Stimulated activated CD8-positive, alpha-beta memory T cell treated with anti-CD3 and anti-CD28 coated beads, Interleukin-15, amount 100 ng/mL, for 1 hour (primary cell): ENCODE measurements around the gene CRYBB2.
"Not testable (repeated sequence)": the region's sequence is repeated elsewhere in the genome, so short reads cannot be mapped to it uniquely, and the experiment has no call there.

Experiments
- DNase-seq: peaks from one replicate; pipeline ENCODE4 v3.0.0-alpha.2; 2020; ENCODE audit warnings: low read depth

CRYBB2 gene, protein sequence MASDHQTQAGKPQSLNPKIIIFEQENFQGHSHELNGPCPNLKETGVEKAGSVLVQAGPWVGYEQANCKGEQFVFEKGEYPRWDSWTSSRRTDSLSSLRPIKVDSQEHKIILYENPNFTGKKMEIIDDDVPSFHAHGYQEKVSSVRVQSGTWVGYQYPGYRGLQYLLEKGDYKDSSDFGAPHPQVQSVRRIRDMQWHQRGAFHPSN

DNA sequence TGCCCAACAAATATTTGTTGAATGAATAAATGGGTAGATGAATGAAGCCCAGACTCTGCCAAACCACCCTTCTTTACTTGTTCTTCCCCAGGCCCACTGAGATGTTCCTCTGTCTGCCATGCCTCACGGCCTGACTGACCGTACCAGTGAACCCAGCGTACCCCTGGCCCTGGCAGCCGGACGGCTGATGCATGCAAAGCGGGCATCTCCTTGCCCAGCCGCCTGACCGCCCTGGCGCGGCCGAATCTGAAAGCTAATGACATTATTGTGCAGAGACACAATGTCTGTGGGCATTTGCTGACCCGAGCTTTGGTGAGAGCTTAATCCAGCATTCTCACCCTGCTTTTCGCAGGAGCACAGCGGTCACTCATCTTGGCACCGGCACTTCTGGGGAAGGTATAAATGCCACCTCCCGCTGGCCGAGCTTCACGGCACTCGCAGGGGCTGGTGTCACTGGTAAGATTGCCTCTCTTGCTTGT lies at the start of gene CRYBB2:
Gene CRYBB2, plus strand, starts transcription at position 429 of the 479 bp plus-strand sequence. CDS start 1,791 bp downstream, outside the sequence.
- no peak for DNase-seq

GRCh38 chr22:25170426-25170980 lies 48.9 kb upstream of the CRYBB2 start:
- DNase-seq, result no peak

GRCh38 chr22:25172153-25172552 lies 47.3 kb upstream of the CRYBB2 start:
- DNase-seq, result no peak

- no peak for DNase-seq
Measured at GRCh38 chr22:25174156-25174887, 45.1 kb upstream of the CRYBB2 start.

GRCh38 chr22:25174888-25175411 lies 44.5 kb upstream of the CRYBB2 start:
- no peak for DNase-seq

DNA sequence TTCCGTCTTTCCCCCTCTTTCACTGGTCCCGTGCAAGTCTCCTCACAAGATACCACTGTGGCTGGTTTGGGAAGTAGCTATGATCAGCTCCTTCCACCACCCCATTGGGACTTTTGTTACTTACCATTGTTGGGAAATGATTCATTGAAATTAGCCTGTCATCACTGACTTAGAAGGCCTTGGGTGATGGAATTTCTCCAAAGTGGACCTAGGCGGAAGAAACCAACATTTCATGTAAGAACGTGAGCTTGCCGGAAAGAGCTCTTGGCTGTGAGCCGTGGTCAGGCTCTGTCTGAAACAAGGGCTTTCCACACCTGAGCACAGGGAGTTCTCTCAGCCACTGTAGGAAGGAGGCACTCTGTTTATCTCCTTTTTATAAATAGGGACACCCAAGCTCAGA lies 43.3 kb upstream of the CRYBB2 start:
- DNase-seq, result no peak

GRCh38 chr22:25176799-25177198 lies 42.6 kb upstream of the CRYBB2 start:
- DNase-seq, result no peak

- no peak for DNase-seq
Measured at GRCh38 chr22:25177226-25177625, 42.2 kb upstream of the CRYBB2 start.

- DNase-seq, result no peak
Measured at GRCh38 chr22:25177895-25178294, 41.5 kb upstream of the CRYBB2 start.

- not testable (repeated sequence) for DNase-seq
Measured at GRCh38 chr22:25178348-25178747, 41.1 kb upstream of the CRYBB2 start.

DNA sequence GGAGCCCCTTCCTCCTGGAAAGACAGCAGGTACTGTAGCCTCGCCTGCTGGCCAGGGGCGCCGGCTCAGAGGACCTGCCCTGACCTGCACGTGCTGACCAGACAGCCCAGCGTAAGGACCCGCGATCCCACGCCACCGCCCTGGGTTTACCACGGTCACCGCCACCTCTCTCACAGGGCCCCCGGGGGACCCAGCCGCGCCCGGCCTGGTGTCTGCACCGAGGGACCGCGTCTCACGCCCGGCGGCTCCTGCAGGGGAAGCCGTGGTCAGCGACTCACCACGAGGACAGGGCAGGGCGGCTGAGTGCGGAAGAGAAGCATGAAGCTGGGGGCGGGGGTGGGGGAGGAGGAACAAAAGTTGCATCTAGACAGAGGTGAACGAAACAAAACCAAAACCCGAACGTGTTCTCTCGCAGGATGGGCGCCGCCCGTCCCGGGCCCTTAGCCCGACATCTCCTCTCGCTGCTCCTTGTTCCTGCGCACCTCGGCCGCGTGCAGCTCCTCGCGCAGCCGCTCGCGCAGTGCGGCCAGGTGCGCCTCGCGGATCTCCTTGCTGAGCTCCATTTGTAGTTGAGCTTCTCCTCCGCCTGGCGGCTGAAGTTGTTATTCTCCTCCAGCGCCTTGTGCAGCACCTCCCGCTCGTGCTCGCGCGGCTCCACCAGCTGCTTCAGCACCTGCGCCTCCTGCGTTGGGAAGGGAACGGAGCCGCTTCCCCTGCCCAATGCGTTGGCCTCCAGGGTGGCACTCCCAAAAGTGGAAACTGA lies 40.4 kb upstream of the CRYBB2 start:
- DNase-seq, result not testable (repeated sequence)

- no peak for DNase-seq
Measured at GRCh38 chr22:25182131-25183110, 37.0 kb upstream of the CRYBB2 start.

GRCh38 chr22:25183949-25184619 lies 35.4 kb upstream of the CRYBB2 start:
- DNase-seq, result no peak

DNA sequence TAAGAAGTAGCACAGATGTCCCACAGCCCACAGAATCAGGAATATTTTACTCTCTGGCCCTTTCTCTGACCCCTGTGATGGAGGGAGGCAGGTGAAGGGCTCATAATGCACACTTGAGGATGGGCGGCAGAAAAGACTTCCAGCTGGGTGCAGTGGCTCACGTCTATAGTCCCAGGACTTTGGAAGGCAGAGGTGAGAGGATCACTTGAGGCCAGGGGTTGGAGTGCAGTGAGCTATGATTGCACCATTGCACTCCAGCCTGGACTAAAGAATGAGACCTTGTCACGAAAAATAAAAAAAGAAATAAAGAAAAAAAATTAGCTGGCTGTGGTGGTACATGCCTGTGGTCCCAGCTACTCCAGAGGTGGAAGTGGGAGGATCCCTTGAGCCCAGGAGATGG lies 33.3 kb upstream of the CRYBB2 start:
- no peak for DNase-seq

DNA sequence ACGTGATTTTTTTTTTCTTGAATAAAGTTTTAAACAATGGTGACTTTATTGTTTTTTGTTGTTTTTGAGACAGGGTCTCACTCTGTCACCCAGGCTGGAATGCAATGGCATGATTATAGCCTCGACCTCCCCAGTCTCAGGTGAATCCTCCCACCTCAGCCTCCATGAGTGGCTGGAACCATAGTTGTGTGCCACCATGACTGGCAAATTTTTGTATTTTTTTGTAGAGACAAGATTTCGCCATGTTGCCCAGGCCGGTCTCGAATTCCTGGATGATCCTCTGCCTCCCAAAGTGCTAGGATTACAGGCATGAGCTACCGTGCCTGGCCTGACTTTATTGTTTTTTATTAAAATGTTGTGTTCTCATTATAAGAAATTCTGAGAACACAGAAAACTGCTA lies 32.0 kb upstream of the CRYBB2 start:
- no peak for DNase-seq

DNA sequence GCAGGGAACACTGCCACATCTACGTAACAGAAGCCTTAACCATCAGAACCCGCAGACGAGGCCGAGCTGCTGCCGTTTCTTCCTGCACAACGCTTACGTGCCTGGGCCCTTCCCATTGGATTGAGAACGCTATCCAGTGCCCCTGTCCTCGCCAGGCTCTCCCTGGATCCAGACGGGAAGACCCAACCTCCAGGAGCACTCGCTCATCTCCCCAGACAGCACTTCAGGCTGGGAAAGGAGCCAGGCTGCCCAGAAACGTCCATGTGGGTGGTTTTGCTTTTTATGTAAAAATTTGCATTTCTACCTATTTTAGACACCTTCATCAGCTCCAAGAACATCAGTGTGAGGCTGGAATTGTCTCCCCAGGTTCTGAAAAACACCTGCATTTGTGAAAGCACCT lies 27.0 kb upstream of the CRYBB2 start:
- DNase-seq, result no peak

DNA sequence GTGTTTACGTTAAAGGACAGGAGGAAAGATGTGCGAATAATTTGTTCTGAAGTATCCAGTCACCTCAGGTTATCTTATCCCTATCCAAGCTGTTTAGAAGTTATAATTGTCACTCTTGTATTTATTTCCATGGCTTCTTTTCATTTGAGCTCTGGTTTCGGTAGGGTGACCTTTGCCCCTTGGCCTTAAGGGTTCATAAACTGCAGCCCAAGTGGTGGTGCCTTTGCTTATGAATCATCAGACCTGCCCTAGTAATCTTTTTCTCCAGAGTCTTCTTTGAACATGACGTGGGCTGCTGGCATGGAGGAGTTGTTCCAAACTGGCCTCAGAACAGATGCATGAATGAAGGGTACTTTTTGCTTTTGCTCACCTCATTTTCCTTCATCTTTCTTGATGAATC lies 26.3 kb upstream of the CRYBB2 start:
- DNase-seq, result no peak

- DNase-seq, result no peak
Measured at GRCh38 chr22:25193548-25193947, 25.9 kb upstream of the CRYBB2 start.

DNA sequence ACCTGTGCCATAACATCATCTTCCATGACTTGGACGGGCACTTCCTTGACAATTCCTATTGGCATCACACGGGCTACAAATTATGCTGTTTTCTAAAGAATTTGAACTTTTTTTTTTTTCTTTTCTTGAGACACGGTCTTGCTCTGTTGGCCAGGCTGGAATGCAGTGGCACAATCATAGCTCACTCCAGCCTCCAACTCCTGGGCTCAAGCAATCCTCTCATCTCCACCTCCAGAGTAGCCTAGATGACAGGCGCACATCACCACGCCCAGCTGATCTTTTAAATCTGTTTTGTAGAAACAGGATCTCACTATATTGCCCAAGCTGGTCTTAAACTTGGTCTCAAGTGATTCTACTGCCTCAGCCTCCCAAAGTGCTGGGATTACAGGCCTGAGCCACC lies 23.1 kb upstream of the CRYBB2 start:
- DNase-seq, result no peak

DNA sequence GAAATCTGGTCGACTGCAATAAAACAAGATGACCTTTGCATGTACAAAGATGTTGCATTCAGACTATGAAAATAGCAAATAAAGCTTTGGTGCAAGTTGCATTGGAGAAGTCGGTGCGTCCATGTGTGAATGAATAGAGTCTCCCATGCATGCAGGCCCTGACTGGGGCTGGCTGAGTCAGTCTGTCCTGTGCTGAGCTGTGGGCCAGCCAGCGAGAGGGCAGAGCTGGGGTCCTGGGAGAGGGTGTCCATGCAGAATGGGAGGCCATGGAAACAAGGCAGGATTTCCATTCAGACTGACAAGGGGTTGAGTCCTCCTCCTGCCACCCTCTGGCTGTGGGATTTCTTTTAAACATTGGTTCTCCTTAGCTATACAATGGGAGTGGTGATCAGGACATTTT lies 22.1 kb upstream of the CRYBB2 start:
- DNase-seq, result no peak
